Left kidney (tissue), 2 donors: ENCODE measurements around the gene PLAA. TPM values are rescaled to one million over a fixed set of nuclear protein-coding genes. Genes with fewer than 3 reads are reported as not detected.
"Not testable (repeated sequence)": the region's sequence is repeated elsewhere in the genome, so short reads cannot be mapped to it uniquely, and the experiment has no call there.

ENCODE experiments used
- DNase-seq: peaks from one replicate; pipeline ENCODE4 v3.0.0-alpha.2; 2013
- polyA plus RNA-seq: library from polyadenylated mRNA; unstranded; fragments of 120-200 nt; gene quantifications from one replicate; pipeline ENCODE4 v1.2.1, GENCODE V29; 2013; ENCODE audit not compliant: insufficient read length

PLAA gene
- polyA plus RNA-seq, 1 donor: 58.2 TPM

DNA sequence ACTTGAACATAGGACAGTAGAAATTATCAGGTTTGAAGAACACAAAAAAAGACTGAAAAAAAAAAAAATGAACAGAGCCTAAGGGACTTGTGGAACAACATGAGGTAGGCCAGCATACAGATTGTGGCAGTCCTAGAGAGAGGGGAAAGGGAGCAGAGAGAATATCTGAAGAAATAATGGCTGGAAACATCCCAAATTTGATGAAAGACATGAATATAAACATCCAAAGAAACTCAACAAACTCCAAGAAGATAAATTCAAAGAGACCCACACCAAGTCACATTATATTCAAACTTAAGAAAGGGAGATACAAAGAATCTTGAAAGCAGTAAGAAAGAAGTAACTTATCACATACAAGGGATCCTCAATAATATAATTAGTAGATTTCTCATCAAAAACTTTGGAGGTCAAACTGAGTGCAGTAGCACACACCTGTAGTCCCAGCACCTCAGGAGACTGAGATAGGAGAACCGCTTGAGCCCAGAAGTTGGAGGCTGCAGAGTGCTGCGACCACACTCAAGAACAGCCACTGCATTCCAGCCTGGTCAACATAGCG, 9.1 kb downstream of the PLAA start:
- DNase-seq: no peak

DNA sequence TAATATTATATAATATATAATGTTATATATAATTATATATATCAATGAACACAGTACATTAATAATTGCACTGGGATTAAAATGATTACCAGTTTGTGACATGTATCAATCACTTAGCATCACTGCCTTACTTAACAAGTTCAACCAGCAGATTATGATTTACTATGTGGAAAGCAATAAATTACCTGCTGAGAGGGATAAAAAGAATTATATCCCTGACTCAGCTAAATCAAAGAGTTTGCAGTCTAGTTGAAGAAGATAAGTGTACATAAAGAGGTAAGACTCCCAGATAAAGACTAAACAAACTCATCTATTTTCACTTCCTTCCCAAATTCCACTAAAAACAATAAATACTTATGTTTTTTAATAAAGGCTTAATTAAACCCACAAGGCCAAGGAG, 11.2 kb downstream of the PLAA start:
- no peak for DNase-seq

DNA sequence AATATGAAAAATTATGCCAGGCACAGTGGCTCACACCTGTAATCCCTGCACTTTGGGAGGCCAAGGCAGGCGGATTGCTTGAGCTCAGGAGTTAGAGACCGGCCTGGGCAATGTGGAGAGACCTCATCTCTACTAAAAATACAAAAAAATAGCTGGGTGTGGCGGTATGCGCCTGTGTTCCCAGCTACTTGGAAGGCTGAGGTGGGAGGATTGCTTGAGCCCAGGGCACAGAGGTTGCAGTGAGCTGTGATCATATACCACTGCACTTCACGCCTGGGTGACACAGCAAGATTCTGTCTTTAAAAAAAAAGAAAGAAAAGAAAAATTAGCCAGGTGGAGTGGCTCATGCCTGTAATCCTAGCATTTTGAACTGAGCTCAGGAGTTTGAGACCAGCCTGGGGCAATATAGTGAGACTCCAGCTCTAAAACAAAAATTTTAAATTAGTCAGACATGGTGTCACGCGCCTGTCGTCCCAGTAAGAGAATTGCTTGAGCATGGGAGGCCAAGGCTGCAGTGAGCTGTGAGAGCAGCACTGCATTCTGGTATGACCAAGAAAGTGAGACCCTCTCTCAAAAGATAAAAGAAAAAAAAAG, 18.0 kb downstream of the PLAA start:
- peak; percentile 2 for DNase-seq

DNA sequence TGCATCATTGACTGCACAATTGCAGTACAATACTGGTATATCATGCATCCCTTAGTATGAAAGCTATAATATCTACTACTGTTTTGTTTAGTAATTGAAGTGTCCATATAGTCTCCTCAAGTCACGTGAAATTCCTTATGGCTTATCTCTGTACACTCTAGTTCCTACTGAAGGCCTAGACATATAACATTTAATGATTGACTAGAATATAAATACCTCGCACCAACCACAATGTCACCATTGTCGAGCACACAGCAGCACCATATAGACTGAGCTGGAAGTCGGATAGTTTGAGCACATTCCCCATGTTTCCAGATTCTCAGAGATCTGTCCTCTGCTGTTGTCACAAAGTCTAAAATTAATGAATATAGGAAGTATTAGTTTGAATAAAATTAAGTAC, 21.4 kb downstream of the PLAA start:
- no peak for DNase-seq

DNA sequence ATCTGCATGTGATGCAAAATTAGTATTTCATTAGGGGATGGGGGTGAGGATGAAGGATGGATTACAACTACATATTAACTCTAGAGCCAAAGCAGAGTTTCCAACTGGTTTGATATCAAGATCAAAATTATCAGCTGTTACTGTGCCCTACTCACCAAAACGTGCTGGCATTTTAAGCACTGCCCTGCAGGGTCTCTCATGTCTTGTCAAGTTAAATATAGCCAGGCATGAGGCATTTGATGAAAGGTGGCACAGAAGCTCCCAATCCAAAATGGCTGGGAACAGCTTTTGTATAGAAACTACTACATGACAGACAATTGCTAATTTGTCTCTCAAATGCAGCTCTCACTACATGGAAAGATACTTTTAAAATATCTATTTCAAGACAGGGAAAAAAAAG, 27.3 kb downstream of the PLAA start:
- no peak for DNase-seq

DNA sequence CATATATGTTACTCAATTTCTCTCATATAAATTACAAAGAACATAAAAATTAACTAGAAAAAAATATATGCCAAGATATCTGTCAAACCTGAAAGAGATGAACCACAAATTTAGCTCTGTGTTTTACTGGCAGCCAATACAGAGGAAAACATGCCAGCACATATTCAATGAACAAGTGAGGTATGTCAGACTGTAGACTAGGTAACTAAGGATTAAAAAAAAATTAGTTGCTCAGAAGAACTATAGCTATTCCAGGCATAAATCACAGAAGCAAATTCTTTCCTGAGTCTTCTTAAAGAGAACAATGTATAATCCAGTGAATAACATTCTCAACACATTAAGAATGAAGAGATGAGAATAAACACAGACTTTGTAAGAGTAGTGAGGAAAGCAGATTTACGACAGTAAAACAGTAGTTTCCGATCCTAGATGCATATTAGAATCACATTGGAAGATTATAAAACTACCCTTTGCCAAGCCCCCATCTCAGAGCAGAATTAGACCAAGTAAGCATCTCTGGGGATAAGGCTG, 33.8 kb downstream of the PLAA start:
- no peak for DNase-seq

DNA sequence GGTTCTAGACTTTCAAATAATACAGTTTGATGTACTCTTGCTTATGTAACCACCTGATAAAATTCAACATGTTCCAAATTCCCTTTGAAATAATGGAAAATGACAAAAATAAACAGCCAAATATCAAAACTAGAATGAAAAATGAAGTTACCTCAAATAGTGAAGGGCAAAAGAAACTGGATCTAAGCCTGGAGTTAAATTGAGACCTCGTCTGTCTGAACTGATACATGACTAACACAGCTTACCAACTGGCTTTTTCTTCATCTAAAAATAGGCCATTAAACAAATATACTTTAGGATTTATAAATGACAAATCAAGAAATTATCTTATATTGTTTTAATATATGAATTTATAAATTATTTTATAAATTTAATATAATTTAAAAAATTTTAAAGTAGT, 42.4 kb downstream of the PLAA start:
- DNase-seq: no peak

DNA sequence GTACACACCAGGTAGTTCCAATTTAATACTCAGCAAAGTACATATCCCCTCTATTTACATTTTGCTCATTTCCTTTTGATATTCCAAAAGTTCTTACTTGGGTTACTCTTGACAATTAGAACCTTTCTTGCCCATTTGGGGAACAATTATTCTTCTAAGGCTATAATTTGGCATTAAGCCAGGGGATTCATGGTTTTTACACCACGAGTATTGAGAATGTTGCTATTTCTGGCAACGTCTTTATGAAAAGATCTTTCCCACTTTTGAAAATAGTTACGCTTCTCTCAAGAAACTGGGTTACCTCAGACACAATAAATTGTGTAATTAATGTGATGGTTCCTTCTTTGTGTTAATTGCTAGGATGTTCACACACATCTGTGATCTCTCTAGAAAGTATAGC, 43.0 kb downstream of the PLAA start:
- DNase-seq: no peak

DNA sequence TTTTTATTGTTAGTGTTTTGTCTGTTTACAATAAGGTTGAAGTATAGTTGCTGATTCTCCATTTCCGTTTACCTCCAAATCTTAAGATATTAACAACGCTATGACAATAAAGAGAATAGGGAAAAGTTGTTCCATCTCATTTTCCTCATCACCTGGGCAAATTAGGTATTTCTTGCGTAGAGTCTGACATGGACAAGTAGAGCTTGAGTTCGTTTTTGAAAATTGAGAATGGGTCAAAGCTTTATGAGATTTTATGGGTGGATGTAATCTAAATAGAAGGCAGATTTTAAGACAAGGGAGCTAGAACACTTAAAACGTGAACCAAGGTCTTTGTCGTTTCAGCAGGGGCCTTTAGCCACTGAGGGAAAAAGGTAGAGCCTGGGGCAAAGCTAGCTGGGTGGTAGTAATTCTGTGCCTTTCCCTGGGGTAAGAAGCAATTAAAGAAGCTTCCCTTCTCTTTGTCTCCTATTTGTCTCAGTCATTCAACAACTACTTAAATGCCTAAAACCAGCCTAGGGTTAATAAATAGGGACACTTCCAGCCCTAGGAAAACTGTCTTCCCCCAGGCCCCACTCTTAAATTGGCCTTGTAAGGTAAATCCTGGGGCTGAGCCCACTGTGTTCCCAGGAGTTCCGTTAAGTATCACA, 53.9 kb downstream of the PLAA start:
- no peak for DNase-seq

DNA sequence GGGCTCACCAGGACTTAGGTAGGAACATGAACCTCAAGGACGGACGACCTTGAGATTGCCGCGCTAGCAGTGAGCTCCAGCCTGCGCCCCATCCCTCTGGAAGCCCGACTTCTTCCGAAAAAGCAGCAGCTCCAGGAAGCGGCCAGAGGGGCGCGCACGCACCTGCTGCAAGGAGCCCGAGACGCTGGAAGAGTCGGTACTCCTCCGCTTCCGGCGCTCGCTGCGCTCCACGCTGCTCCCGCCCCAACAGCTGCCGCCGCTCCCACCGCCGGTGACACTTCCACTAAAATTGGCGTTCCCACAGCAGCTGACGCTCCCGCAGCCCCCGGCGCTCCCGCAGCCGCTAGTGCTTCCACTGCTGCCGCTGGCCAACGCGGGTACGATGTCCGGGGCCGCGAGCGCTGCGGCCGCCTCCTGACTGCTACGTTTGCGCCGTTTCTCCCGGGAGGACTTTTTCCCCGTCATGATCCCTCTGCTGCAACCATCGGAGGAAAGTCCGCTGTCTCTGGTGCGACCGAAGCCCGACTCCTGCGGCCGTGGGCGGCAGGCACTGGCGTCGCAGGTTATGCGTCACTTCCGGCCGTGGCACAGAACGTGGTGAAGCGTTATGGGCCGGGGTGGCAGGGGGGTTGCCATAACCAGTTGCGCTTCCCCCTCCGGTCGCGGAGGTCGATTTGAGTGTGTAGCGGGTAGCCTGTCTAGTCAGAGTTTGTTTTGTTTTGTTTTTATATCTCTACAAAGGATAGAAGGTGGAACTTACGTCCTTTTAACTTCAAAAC, 54.6 kb downstream of the PLAA start, which contains the start of gene CAAP1:
TSS of gene CAAP1 (minus strand) at position 552 of the 779 bp plus-strand sequence. CDS start at position 465, 87 bp downstream.
- DNase-seq: peak; percentile 93

DNA sequence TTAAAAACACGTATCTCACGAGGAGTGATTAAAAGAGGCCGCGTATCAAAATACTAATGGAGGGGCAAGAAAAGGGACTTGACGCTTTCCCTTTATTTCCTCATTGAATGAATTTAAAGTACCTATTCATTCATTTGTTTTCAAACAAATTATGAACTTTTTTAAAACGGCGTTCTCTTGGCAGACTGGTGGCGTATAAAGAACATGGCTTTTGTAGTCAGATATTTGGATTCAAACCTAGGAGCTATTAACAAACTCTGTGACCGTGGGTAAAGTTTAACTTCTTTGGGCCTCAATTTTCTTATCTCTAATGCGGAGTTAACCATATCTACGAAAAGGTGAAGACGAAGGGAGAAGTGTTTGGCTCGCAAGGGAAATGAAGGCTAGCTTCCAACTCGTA, 55.3 kb downstream of the PLAA start:
- DNase-seq: no peak

DNA sequence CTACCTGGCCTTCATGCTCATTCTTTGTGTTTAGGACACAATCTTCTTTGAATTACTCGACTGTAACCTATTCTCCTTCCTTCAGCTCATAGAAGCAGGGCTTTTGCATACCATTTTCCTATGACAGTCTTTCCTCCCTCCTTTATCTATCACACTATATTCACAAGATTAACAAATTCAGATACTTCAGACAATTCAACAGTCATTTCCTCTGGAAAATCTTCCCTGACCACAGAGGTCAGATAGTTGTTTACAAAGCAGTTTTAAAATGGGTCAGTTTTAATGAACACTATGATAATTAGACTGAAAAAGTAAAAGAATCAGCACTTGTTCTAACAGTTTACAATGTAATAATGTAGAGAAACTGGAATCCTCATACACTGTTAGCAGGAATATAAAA, 58.8 kb downstream of the PLAA start:
- DNase-seq: no peak

DNA sequence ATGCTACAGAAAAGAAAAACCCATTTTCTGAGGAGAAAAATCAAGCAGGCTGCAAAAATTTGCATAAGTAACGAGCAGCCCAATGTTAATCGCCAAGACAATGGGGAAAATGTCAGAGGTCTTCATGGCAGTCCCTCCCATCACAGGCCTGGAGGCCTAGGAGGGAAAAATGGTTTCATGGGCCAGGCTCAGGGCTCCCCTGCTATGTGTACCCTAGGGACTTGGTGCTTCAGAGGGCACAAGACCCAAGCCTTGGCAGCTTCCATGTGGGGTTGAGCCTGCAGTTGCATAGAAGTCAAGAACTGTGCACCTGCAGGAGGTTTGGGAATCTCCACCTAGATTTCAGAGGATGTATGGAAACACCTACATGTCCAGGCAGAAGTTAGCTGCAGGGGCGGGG, 64.9 kb downstream of the PLAA start:
- DNase-seq: no peak

DNA sequence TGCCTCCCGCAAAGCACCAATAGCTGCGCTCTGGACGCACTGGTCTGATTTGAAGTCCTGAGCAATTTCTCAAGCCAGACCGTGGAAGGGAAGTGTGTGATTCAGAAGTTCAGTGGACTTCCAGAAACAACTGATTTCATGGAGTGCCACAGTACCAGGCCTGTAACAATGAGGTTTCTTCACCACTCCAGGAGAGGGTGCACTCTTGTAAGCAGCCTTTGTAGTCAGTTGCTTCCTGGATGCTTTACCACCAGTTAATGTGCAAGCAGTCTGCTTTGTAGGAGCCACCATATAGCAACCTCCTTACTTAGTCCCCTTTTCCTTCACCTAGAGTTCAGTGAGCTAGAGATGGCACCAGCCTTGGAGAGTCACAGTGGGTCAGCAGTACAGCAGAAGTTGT, 66.8 kb downstream of the PLAA start:
- no peak for DNase-seq

DNA sequence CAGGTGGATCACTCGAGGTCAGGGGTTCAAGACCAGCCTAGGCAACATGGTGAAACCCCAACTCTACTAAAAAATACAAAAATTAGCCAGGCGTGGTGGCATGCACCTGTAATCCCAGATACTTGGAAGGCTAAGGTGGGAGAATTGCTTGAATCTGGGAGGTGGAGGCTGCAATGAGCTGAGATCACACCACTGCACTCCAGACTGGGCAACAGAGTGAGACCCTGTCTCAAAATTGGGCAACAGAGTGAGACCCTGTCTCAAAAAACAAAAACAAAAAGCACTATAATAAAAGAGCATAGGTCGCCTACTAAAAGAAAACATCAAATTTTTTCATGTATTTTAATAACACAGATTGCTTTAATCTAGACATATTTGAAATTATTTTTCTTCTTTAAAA, 71.9 kb downstream of the PLAA start:
- DNase-seq: not testable (repeated sequence)

DNA sequence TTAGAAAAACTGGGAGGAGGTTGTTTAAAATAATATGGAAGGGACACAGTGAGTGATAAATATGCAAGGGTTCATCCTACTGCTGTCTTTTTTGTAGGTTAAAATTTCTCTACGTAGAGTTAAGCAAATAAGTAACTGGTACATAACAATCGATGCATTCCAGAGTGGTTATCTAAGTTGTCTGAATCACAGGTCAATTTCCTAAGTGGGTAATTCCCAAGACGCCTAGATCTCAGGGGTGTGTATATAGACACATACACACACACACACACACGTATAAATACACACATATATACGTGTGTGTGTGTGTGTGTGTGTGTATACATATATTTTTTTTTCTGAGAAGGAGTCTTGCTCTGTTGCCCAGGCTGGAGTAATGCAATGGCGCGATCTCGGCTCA, 76.8 kb downstream of the PLAA start:
- DNase-seq: no peak

DNA sequence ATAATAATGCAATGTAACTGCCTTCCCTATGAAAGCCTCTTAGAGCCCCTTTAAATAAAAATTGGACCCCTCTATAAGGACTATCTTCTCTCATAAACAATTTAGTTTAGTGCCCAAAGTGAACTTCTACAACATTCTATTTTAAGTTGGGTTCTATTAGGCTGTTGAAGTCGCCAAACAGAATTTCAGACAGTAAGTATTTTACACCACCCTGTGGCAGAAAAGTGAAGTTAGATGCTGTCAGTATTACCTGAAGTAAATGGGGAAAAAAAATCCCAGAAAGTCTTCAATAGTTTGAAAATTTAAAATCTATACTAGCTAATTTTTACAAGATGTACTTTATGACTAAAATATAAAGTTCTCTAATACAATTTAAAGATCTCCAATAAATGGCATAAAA, 84.0 kb downstream of the PLAA start:
- DNase-seq: peak; percentile 12

DNA sequence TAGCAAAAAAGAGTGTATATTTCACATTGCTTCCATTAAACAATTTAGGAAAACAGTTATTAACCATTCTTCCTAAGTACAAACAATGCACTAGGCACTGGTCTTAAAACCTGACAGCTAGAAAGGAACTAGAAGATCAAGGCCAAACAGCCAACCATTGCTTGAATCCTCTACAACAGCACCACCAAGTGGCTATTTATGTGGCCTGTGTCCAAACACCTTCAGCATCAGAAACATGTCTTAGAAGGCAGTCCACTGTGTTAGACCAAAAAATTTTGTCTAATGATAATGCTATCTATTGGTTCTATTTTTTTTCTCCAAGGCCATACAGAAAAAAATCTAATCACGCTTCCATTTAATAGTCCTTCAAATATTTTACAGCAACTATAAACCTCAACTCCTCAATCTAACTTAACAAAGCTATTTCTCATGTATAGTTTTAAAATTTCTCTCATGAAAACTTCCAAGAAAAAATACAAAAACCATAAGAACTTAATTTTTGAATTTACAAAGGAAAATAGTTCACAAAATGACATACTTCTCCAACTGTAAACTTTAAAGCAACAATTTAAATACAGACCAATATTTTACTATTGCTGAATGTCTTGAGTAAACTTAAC, 90.5 kb downstream of the PLAA start:
- DNase-seq: peak; percentile 33
